Activated T-cell treated with anti-CD3 and anti-CD28 coated beads for 4 hours (primary cell): ENCODE data around the gene ERC2.

Experiments used
- DNase-seq: peaks from one replicate; pipeline ENCODE4 v3.0.0-alpha.2; 2020

ERC2 gene

GRCh38 chr3:55654123-55654760, 814.0 kb downstream of the ERC2 start:
- DNase-seq, result no peak

GRCh38 chr3:55651011-55651410, 817.3 kb downstream of the ERC2 start:
- no peak for DNase-seq

GRCh38 chr3:55650011-55650410, 818.3 kb downstream of the ERC2 start:
- DNase-seq, result no peak

GRCh38 chr3:55649554-55649953, 818.7 kb downstream of the ERC2 start:
- DNase-seq, result no peak

- no peak for DNase-seq
Observed at GRCh38 chr3:55648591-55649318, 819.5 kb downstream of the ERC2 start.

- no peak for DNase-seq
Observed at GRCh38 chr3:55647670-55648069, 820.6 kb downstream of the ERC2 start.

- DNase-seq, result no peak
Observed at GRCh38 chr3:55647063-55647462, 821.2 kb downstream of the ERC2 start.

- no peak for DNase-seq
Observed at GRCh38 chr3:55646121-55646520, 822.1 kb downstream of the ERC2 start.

- no peak for DNase-seq
Observed at GRCh38 chr3:55645422-55645821, 822.8 kb downstream of the ERC2 start.

- DNase-seq, result no peak
Observed at GRCh38 chr3:55643283-55643682, 825.0 kb downstream of the ERC2 start.

- DNase-seq, result no peak
Observed at GRCh38 chr3:55641964-55642363, 826.3 kb downstream of the ERC2 start.

GRCh38 chr3:55639896-55640765, 828.1 kb downstream of the ERC2 start:
- DNase-seq, result no peak

- DNase-seq, result no peak
Observed at GRCh38 chr3:55639143-55639542, 829.1 kb downstream of the ERC2 start.

GRCh38 chr3:55637906-55638638, 830.2 kb downstream of the ERC2 start:
- DNase-seq, result no peak

- no peak for DNase-seq
Observed at GRCh38 chr3:55636300-55637195, 831.7 kb downstream of the ERC2 start.

- DNase-seq, result no peak
Observed at GRCh38 chr3:55634345-55634744, 833.9 kb downstream of the ERC2 start.

- DNase-seq, result no peak
Observed at GRCh38 chr3:55633333-55633732, 834.9 kb downstream of the ERC2 start.

GRCh38 chr3:55631766-55632331, 836.4 kb downstream of the ERC2 start:
- DNase-seq, result no peak

- no peak for DNase-seq
Observed at GRCh38 chr3:55630921-55631299, 837.4 kb downstream of the ERC2 start.

- no peak for DNase-seq
Observed at GRCh38 chr3:55630280-55630920, 837.9 kb downstream of the ERC2 start.

GRCh38 chr3:55629432-55629831, 838.8 kb downstream of the ERC2 start:
- DNase-seq, result no peak
